ENCODE data around the gene FOXJ1.

DNA sequence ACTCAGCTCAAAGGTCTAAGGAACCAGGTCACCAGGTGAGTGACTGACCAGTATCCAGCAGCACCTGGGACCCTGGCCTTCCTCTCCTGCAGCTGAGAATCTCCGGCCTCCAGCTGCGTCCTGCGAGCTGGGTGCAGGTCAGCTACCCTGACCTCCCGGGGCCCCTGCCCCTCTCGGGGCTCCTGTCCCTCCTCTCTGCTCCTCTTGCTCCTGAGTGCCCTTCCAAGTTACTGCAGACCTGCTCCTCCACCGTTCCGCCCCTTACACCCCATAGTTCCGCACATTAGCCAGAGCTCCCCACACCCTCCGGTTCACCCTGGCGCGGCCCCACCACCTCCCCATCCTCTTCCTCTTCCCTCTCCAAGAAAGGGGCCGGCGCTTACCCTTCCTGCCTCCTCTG, 10.6 kb downstream of the FOXJ1 start:
- TF ChIP-seq, protein P1, sequence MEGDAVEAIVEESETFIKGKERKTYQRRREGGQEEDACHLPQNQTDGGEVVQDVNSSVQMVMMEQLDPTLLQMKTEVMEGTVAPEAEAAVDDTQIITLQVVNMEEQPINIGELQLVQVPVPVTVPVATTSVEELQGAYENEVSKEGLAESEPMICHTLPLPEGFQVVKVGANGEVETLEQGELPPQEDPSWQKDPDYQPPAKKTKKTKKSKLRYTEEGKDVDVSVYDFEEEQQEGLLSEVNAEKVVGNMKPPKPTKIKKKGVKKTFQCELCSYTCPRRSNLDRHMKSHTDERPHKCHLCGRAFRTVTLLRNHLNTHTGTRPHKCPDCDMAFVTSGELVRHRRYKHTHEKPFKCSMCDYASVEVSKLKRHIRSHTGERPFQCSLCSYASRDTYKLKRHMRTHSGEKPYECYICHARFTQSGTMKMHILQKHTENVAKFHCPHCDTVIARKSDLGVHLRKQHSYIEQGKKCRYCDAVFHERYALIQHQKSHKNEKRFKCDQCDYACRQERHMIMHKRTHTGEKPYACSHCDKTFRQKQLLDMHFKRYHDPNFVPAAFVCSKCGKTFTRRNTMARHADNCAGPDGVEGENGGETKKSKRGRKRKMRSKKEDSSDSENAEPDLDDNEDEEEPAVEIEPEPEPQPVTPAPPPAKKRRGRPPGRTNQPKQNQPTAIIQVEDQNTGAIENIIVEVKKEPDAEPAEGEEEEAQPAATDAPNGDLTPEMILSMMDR (IDR thresholded peaks at IDR 0.05), result no peak
- TF ChIP-seq POLR2AphosphoS5 (IDR thresholded peaks at IDR 0.05), result no peak
